Measurements from ENCODE around the gene TIGD6.

DNA sequence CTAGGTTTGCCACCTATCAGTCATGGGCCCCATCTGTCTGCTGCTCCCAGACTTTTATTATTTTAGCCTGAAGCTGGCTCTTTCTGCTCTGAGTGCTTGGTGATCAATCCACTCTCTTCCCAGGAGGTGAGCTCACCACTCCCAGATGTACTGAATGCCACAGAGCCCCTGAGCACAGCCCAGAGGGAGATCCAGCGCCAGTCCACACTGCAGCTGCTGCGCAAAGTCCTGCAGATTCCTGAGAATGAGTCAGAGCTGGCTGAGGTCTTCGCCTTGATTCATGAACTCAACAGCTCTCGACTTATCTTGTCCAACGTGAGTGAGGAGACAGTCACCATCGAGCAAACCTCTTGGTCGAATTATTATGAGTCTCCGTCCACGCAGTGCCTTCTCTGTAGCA lies 36.1 kb upstream of the TIGD6 start:
- TF ChIP-seq, protein P1, sequence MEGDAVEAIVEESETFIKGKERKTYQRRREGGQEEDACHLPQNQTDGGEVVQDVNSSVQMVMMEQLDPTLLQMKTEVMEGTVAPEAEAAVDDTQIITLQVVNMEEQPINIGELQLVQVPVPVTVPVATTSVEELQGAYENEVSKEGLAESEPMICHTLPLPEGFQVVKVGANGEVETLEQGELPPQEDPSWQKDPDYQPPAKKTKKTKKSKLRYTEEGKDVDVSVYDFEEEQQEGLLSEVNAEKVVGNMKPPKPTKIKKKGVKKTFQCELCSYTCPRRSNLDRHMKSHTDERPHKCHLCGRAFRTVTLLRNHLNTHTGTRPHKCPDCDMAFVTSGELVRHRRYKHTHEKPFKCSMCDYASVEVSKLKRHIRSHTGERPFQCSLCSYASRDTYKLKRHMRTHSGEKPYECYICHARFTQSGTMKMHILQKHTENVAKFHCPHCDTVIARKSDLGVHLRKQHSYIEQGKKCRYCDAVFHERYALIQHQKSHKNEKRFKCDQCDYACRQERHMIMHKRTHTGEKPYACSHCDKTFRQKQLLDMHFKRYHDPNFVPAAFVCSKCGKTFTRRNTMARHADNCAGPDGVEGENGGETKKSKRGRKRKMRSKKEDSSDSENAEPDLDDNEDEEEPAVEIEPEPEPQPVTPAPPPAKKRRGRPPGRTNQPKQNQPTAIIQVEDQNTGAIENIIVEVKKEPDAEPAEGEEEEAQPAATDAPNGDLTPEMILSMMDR (IDR thresholded peaks at IDR 0.05), result no peak
- TF ChIP-seq POLR2AphosphoS5 (IDR thresholded peaks at IDR 0.05) (no peak), POLR2A (IDR thresholded peaks at IDR 0.05) (no peak)

All from prostate gland (tissue), 2 donors.